ENCODE results near the gene MBOAT2.
"Not testable (repeated sequence)": the region's sequence is repeated elsewhere in the genome, so short reads cannot be mapped to it uniquely, and the experiment has no call there.

Gene MBOAT2

GRCh38 chr2:8989536-8990079 lies 13.9 kb downstream of the MBOAT2 start:
- ATAC-seq: no peak

- no peak for ATAC-seq
Observed at GRCh38 chr2:8987410-8987809, 16.1 kb downstream of the MBOAT2 start.

- no peak for ATAC-seq
Observed at GRCh38 chr2:8986327-8986976, 17.0 kb downstream of the MBOAT2 start.

GRCh38 chr2:8985561-8986326 lies 17.7 kb downstream of the MBOAT2 start:
- ATAC-seq: no peak

GRCh38 chr2:8984855-8985254 lies 18.6 kb downstream of the MBOAT2 start:
- ATAC-seq: no peak

GRCh38 chr2:8984157-8984556 lies 19.3 kb downstream of the MBOAT2 start:
- no peak for ATAC-seq

GRCh38 chr2:8983571-8983970 lies 19.9 kb downstream of the MBOAT2 start:
- no peak for ATAC-seq

GRCh38 chr2:8981876-8982275 lies 21.6 kb downstream of the MBOAT2 start:
- ATAC-seq: no peak

GRCh38 chr2:8980096-8980495 lies 23.4 kb downstream of the MBOAT2 start:
- ATAC-seq: no peak

GRCh38 chr2:8977758-8978157 lies 25.7 kb downstream of the MBOAT2 start:
- ATAC-seq: no peak

GRCh38 chr2:8976442-8977259 lies 26.8 kb downstream of the MBOAT2 start:
- no peak for ATAC-seq

- no peak for ATAC-seq
Observed at GRCh38 chr2:8974016-8974415, 29.5 kb downstream of the MBOAT2 start.

- ATAC-seq: not testable (repeated sequence)
Observed at GRCh38 chr2:8973017-8973416, 30.5 kb downstream of the MBOAT2 start.

GRCh38 chr2:8972535-8972934 lies 30.9 kb downstream of the MBOAT2 start:
- ATAC-seq: not testable (repeated sequence)

GRCh38 chr2:8969348-8969747 lies 34.1 kb downstream of the MBOAT2 start:
- not testable (repeated sequence) for ATAC-seq

- no peak for ATAC-seq
Observed at GRCh38 chr2:8966123-8966908, 37.2 kb downstream of the MBOAT2 start.

- no peak for ATAC-seq
Observed at GRCh38 chr2:8965216-8965969, 38.1 kb downstream of the MBOAT2 start.

GRCh38 chr2:8962890-8963289 lies 40.6 kb downstream of the MBOAT2 start:
- no peak for ATAC-seq

GRCh38 chr2:8957628-8958027 lies 45.9 kb downstream of the MBOAT2 start:
- no peak for ATAC-seq

GRCh38 chr2:8956774-8957173 lies 46.7 kb downstream of the MBOAT2 start:
- ATAC-seq: no peak

GRCh38 chr2:8954990-8955389 lies 48.5 kb downstream of the MBOAT2 start:
- no peak for ATAC-seq

GRCh38 chr2:8953525-8953924 lies 50.0 kb downstream of the MBOAT2 start:
- ATAC-seq: no peak
